Adrenal gland (tissue), 12 donors: ENCODE results near the gene ATP11A. TPM values are rescaled to one million over a fixed set of nuclear protein-coding genes. Genes with fewer than 3 reads are reported as not detected.

Experiments
- DNase-seq, 7 donors: peaks; one replicate each; pipeline ENCODE4 v3.0.0-alpha.2; 2019 to 2020
- H3K27ac ChIP-seq, 5 donors: fragments of 200-600 bp; sonication (generic) in 4 of 5; 1 replicate in 3 of 5; 2 replicates in 2 of 5; pipeline versions ENCODE4 v1.5.1 to v1.8.0; 2016 to 2020; ENCODE audit warnings: mild to moderate bottlenecking in 1 of 5
- H3K27me3 ChIP-seq: fragments of 200-600 bp; 2 replicates; pipeline ENCODE4 v1.8.0; 2021
- H3K36me3 ChIP-seq, 2 donors: fragments of 200-600 bp; replicated peaks in 1 of 2; 1 replicate in 1 of 2; 2 replicates in 1 of 2; pipeline versions ENCODE4 v1.5.1 to v1.8.0; 2018 to 2022
- H3K4me1 ChIP-seq, 2 donors: fragments of 200-600 bp; replicated peaks in 1 of 2; 1 replicate in 1 of 2; 2 replicates in 1 of 2; pipeline versions ENCODE4 v1.5.1 to v1.8.0; 2018 to 2021
- H3K4me3 ChIP-seq, 4 donors: fragments of 200-600 bp; sonication (generic) in 3 of 4; one replicate each; pipeline ENCODE4 v1.5.1; 2016 to 2018
- H3K9me3 ChIP-seq, 3 donors: fragments of 200-600 bp; sonication (generic) in 1 of 3; replicated peaks in 1 of 3; 1 replicate in 2 of 3; 2 replicates in 1 of 3; pipeline versions ENCODE4 v1.5.1 to v1.8.0; 2016 to 2021
- POLR2A ChIP-seq, 2 donors: fragments of 450-650 bp; IDR thresholded peaks; one replicate each; pipeline ENCODE4 v1.6.1; 2017; ENCODE audit warnings: antibody characterized with exemption in 2 of 2, mild to moderate bottlenecking in 2 of 2, moderate library complexity in 1 of 2
- WGBS, 4 donors: extraction: QIAGEN DNeasy Blood & Tissue Kit in 2 of 4; methylation state at CpG; one replicate each; pipeline versions ENCODE4 v1.1.5 to v1.1.7; 2013 to 2017; 5-methylcytosine and 5-hydroxymethylcytosine counted together
- intact Hi-C, 2 donors: fragments of 100-400 bp; cut with DNase I; formaldehyde crosslinking; loops; one replicate each; pipeline versions ENCODE4 v1.14.1 to v1.15.0; 2022 to 2023
- polyA plus RNA-seq, 3 donors: library from polyadenylated mRNA; stranded (reverse); fragments of 200-250 nt in 2 of 3; fragments of 350-450 nt in 1 of 3; fragmentation: Illumina TruSeq in 1 of 3; extraction: RNeasy Lipid Tissue Mini Kit (QIAGEN cat#74804) in 1 of 3; gene quantifications; one replicate each; pipeline ENCODE4 v1.2.3, GENCODE V29; 2013 to 2014
- total RNA-seq, 9 donors: library from RNA; depleted of rRNA in 4 of 9; stranded (reverse); fragments of >200 nt in 4 of 9; fragments of 120-200 nt in 1 of 9; fragmentation: NEBNext Ultra II Directional in 1 of 9; extraction: Animal tissue kit (Norgen Biotek cat#: 25700) in 1 of 9; gene quantifications; one replicate each; pipeline versions ENCODE4 v1.1.0 to v1.2.4, GENCODE V29; 2013 to 2023
- TF ChIP-seq, protein P1 (sequence below), 6 experiments: fragments of 450-650 bp in 4 of 6; fragments of 200-600 bp in 2 of 6; sonication (generic) in 1 of 6; IDR thresholded peaks; 1 replicate in 5 of 6; 2 replicates in 1 of 6; pipeline versions ENCODE4 v1.5.1 to v1.8.0; 2016 to 2021; ENCODE audit warnings: antibody characterized with exemption in 6 of 6, mild to moderate bottlenecking in 2 of 6, moderate library complexity in 1 of 6
- donor health status: healthy with polysubstance abuse.
- donor health status: Bipolar disorder and iron deficiency.
- donor health status: DM: yes; HTN: yes; CAD: no.
- donor health status: DM: no; HTN: no; CAD: no.
- donor health status: DM: no; HTN: no; CAD: no.
- donor health status: DM: yes; HTN: yes; CAD: no.

Gene ATP11A
- total and polyA plus RNA-seq, 12 donors, result 6.0 to 94.1 (median 29.8) TPM

DNA sequence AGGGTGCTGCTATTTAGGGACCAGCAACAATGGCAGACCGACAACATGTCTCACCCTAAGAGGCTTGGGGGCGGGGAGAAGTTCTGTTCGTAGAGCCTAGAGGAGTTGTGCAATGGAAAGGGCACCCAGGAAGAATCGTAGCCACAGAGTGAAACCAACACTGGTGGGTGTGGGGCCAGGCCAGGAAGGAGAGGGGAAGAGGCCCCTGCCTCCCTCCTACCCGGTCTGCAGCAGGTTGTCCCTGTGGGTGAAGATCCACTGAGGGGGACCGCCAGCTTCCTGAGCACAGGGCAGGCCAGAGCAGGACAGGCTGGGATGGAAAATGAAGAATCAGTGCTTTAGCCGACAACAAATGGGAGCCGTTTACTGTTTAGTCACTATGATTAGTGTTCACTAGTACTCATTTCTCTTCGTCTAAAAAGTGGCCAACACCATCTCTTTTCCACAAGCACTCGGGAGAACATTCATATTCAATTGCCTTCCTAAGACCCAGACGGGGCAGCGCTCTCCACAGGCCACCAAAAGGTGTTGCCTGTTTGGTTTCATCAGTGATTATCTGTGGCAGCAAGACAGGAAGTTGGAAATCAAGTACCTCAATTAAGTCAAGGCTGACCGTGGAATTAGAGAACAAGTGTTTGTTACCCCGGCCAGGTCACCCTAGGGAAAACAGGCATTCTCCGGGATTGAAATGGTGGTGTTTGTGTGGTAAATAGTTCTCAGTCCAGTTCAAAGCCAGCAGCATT is 1.1 kb upstream of the ATP11A start:
- 50 to 59% (median 54%) methylated on average over 14 to 15 of the region's 15 CpGs for WGBS, 4 donors
- no peaks in the 10 kb centered on the region for H3K27me3 ChIP-seq
- H3K9me3 ChIP-seq, result no peaks in the 10 kb centered on the region
- TF ChIP-seq, protein P1, sequence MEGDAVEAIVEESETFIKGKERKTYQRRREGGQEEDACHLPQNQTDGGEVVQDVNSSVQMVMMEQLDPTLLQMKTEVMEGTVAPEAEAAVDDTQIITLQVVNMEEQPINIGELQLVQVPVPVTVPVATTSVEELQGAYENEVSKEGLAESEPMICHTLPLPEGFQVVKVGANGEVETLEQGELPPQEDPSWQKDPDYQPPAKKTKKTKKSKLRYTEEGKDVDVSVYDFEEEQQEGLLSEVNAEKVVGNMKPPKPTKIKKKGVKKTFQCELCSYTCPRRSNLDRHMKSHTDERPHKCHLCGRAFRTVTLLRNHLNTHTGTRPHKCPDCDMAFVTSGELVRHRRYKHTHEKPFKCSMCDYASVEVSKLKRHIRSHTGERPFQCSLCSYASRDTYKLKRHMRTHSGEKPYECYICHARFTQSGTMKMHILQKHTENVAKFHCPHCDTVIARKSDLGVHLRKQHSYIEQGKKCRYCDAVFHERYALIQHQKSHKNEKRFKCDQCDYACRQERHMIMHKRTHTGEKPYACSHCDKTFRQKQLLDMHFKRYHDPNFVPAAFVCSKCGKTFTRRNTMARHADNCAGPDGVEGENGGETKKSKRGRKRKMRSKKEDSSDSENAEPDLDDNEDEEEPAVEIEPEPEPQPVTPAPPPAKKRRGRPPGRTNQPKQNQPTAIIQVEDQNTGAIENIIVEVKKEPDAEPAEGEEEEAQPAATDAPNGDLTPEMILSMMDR (IDR thresholded peaks at IDR 0.05), result no peak
- no peak for TF ChIP-seq POLR2A (IDR thresholded peaks at IDR 0.05)
- intact Hi-C loops, result no loop called here
- peak in 5 of 7 donors; percentile 32 to 66 (median 46) for DNase-seq
- H3K4me3 ChIP-seq, result peak overlapping the region in 2 of 4 donors; percentile 79 to 81
- H3K36me3 ChIP-seq, result no peaks in the 10 kb centered on the region
- peak overlapping the region in 4 of 5 donors; percentile 81 to 99 (median 92) for H3K27ac ChIP-seq
- H3K4me1 ChIP-seq, result peaks cover 10 to 12% of the 10 kb centered on the region in 2 donors

DNA sequence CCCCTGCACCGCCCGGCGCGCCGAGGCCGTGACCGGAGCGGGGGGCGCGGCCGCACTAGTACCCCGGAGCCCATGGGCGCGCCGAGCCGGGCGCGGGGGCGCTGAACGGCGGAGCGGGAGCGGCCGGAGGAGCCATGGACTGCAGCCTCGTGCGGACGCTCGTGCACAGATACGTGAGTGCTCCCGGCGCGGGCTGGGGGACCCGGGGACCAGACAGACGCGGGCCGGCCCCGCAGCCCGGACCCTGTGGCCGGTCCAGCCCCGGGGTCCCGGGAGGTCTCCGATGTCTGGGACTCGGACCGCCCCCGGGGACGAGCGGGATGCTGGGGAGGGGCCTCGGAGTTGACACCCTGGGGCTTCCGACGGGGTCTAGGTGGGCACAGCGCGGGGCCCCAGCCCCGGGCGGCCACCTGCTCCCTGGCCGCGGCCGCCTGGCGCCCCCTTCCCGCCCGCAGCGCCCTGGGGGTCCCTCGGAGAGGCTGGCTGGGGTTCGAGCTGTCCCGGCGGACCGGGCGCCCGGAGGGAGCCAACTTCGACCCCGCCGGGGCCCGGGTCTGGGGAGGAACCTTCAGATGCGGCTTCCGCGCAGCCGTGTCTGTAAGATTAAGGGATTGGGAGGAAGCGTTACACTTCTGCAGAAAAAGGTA is 568 bp downstream of the ATP11A start:
- intact Hi-C loops, result no loop called here
- TF ChIP-seq POLR2A (IDR thresholded peaks at IDR 0.05), result peak in 1 of 2 donors; percentile 43
- TF ChIP-seq, protein P1 (IDR thresholded peaks at IDR 0.05), result no peak
- 0 to 2% (median 0%) methylated on average over 17 to 77 of the region's 77 CpGs for whole genome bisulfite sequencing, 4 donors
- no peaks in the 10 kb centered on the region for H3K9me3 ChIP-seq
- no peaks in the 10 kb centered on the region for H3K27me3 ChIP-seq
- H3K4me1 ChIP-seq, result peaks cover 14 to 21% of the 10 kb centered on the region in 2 donors
- H3K27ac ChIP-seq, result peak overlapping the region; percentile 48 to 99 (median 90)
- peaks cover 0 to 2% of the 10 kb centered on the region in 2 donors for H3K36me3 ChIP-seq
- peak; percentile 44 to 68 (median 61) for DNase-seq
- peak overlapping the region; percentile 38 to 81 (median 77) for H3K4me3 ChIP-seq

DNA sequence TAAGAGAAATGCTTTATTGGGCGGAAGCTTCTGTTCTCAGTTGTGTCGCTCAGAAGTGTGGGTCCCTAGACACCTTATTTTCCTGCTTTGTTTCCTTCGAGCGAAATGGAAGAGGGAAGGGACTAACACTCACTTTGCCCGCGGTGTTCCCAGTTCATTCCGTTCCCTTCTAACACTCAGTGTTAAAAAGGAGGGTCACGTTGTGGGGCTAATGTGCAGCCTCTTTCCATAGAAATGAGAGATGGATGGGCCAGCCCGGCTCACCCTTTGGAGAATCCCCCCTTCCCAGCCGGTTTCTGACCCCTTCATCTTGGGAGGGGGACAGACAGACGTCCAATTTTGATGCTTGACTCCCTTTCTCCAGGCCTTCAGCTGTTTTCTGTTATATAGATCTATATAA is 2.3 kb downstream of the ATP11A start:
- WGBS, 4 donors, result 75 to 83% (median 77%) methylated on average over 11 of the region's 11 CpGs
- H3K4me1 ChIP-seq, result peaks cover 14 to 21% of the 10 kb centered on the region in 2 donors
- H3K9me3 ChIP-seq, result no peaks in the 10 kb centered on the region
- peak in 2 of 7 donors; percentile 3 to 50 for DNase-seq
- intact Hi-C loops, result no loop called here
- TF ChIP-seq, protein P1 (IDR thresholded peaks at IDR 0.05), result no peak
- TF ChIP-seq POLR2A (IDR thresholded peaks at IDR 0.05), result no peak
- H3K4me3 ChIP-seq, result peak overlapping the region in 1 of 4 donors; percentile 81
- peak overlapping the region in 2 of 5 donors; percentile 15 to 36 for H3K27ac ChIP-seq
- H3K36me3 ChIP-seq, result peaks cover 0 to 10% of the 10 kb centered on the region in 2 donors
- H3K27me3 ChIP-seq, result no peaks in the 10 kb centered on the region

DNA sequence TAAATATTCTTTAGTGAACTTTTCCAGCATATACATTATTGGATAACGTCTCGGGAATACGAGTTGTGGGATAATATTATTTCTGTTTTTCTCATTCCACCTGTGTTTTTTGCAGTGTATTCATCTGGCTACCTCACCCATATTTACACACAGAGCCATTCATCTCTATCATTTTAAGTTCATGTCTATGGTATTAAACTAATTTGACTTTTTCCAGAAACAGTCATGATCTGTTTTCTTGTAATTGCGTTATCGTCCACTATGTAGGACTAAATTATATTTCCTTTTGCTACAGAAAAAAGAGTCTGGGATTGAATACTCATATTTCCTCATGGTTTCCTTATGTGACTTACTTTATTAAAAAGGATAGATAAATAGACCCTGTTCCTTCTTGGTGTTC is 2.7 kb downstream of the ATP11A start:
- Histone ChIP-seq H3K36me3 (peaks cover 0 to 10% of the 10 kb centered on the region in 2 donors), H3K4me1 (peaks cover 14 to 21% of the 10 kb centered on the region in 2 donors), H3K4me3 (no peak overlapping the region), H3K27me3 (no peaks in the 10 kb centered on the region), H3K27ac (no peak overlapping the region), H3K9me3 (no peaks in the 10 kb centered on the region)
- WGBS, 4 donors, result 90 to 93% (median 93%) methylated on average over 5 of the region's 5 CpGs
- intact Hi-C loops, result no loop called here
- TF ChIP-seq, protein P1 (IDR thresholded peaks at IDR 0.05), result no peak
- no peak for TF ChIP-seq POLR2A (IDR thresholded peaks at IDR 0.05)
- DNase-seq, result no peak
